ENCODE measurements around the gene EMP1.
"Not testable (repeated sequence)": the region's sequence is repeated elsewhere in the genome, so short reads cannot be mapped to it uniquely, and the experiment has no call there.

EMP1 gene

DNA sequence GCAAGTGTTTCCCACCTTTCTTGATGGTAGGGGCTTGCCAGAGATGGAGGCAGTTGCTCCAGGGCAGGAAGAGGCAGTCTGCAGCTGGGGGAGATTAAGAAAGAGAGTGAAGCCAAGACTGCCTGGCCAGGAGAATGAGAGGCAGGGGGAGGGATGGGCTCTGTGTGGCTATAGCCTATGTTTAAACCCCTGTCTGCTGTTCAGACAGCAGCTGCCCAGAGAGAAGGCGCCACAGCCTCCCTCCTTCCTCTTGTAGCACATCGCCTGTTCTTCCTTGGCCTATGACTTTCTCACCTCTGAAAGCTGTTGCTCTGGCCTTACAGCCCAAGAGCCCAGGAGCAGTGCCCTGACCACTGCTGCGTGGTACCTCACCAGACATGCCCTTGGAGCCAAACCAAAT lies 61.7 kb downstream of the EMP1 start:
- DNase-seq (ENCODE audit: low read depth) = no peak

DNA sequence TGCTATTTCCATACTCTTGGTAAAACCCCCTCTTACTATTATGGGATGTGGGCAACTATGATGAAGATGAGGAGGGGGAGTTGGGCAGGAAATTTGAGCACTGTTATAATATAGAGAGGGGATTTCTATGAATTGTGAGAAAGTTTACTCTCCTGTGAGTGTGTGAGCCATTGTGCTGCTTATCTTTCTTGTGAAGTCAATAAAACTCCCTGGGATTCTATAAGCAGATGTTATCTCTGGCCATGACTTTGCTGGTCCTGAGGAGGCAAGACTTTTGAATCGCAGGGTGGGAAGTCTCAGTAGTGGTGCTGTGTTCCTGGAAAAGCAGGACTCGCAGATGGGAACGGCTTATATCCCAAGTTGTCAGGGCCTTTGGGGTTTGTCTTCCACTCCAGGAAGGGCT lies 62.2 kb downstream of the EMP1 start:
- DNase-seq (ENCODE audit: low read depth) = no peak

- not testable (repeated sequence) for DNase-seq (ENCODE audit: low read depth)
Observed at GRCh38 chr12:13259625-13260024, 63.1 kb downstream of the EMP1 start.

DNA sequence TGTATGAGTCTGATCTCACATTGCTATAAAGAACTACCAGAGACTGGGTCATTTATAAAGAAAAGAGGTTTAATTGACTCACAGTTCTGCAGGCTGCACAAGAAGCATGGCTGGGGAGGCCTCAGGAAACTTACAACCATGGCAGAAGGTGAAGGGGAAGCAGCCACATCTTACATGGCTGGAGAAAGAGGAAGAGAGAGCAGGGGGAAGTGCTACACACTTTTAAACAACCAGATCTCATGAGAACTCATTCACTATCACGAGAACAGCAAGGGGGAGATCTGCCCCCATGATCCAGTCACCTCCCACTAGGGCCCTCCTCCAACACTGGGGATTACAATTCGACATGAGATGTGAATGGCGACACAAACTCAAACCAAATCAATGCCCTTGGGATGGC lies 71.3 kb downstream of the EMP1 start:
- not testable (repeated sequence) for DNase-seq (ENCODE audit: low read depth)

DNA sequence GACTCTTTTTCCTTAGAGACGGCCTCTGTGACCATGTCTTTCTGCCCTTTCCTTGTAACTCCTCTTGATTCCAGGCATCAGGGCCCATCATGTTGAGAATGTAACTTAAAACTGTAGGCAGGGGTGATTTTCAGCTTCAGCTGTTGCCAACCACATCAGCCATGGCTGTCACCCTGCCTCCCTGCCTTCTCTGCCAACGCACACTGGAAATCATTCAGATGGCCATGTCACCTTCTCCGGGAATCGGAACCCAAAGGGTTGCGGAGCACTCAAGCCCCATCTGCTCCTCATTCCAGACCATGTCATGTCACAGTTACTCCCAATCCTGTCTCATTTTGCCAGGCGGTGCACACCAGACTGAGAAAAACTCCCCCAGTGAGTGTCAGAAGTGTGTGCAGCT lies 72.1 kb downstream of the EMP1 start:
- DNase-seq (ENCODE audit: low read depth) = no peak

Measured in GM04503 (cell line).